ENCODE results near the gene NHERF2. TPM values are rescaled to one million over a fixed set of nuclear protein-coding genes. Genes with fewer than 3 reads are reported as not detected.

The NHERF2 gene
- polyA plus RNA-seq, 2 of the 4 experiments (the other 2 are of a cell fraction), result 32.3 to 35.0 TPM

DNA sequence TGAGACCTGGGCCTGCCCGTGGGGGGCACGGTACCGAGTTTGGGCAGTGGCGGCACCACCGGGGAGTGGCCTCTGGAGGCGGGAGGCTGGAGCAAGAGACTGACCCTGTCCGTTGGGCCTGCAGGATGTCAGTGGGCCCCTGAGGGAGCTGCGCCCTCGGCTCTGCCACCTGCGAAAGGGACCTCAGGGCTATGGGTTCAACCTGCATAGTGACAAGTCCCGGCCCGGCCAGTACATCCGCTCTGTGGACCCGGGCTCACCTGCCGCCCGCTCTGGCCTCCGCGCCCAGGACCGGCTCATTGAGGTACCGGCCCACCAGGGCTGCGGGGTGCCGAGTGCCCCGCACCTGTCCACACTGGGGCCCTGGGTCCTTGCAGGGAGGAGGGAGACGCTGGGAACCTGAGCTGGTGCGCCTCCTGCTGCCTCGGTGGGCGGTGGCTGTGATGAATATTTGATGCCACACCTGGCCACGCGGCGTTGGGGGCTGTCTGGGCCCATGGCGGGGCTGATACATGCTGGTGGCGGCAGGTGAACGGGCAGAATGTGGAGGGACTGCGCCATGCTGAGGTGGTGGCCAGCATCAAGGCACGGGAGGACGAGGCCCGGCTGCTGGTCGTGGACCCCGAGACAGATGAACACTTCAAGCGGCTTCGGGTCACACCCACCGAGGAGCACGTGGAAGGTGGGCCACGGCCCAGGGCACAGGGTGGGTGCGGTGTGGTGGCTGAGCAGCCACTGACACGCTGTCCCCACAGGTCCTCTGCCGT is 9.7 kb downstream of the NHERF2 start:
- ATAC-seq (peak in 1 of 2 experiments; percentile 3; a peak in 3 of 6 replicates), FAIRE-seq (no peak), DNase-seq (ENCODE audit: low read depth in 1 of 2, low spot score in 1 of 2) (no peak)
- CTCF ChIA-PET, result interaction anchor here (0.5 to 3.1 kb wide), 9 partner anchors 9 to 80 kb away, joined by 3 to 20 read pairs (median 3); partner anchors contain the start of genes NPW, NTHL1 and TSC2
- TF ChIP-seq ESRRA (IDR thresholded peaks at IDR 0.05; ENCODE audit: borderline replicate concordance, low read length), result no peak
- no peak for TF ChIP-seq CEBPB (IDR thresholded peaks at IDR 0.05)
- TF ChIP-seq JUNB (IDR thresholded peaks at IDR 0.05), result no peak
- TF ChIP-seq, protein P1, sequence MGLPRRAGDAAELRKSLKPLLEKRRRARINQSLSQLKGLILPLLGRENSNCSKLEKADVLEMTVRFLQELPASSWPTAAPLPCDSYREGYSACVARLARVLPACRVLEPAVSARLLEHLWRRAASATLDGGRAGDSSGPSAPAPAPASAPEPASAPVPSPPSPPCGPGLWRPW (IDR thresholded peaks at IDR 0.05), result no peak
- TF ChIP-seq NPAS2 (CRISPR knock-in tag; IDR thresholded peaks at IDR 0.05; ENCODE audit: borderline replicate concordance), result no peak
- TF ChIP-seq PHF8 (IDR thresholded peaks at IDR 0.05; ENCODE audit: borderline replicate concordance, low read depth), result no peak
- no peak for TF ChIP-seq POLR2A (IDR thresholded peaks at IDR 0.05; ENCODE audit: low read length)
- TF ChIP-seq, protein P2, sequence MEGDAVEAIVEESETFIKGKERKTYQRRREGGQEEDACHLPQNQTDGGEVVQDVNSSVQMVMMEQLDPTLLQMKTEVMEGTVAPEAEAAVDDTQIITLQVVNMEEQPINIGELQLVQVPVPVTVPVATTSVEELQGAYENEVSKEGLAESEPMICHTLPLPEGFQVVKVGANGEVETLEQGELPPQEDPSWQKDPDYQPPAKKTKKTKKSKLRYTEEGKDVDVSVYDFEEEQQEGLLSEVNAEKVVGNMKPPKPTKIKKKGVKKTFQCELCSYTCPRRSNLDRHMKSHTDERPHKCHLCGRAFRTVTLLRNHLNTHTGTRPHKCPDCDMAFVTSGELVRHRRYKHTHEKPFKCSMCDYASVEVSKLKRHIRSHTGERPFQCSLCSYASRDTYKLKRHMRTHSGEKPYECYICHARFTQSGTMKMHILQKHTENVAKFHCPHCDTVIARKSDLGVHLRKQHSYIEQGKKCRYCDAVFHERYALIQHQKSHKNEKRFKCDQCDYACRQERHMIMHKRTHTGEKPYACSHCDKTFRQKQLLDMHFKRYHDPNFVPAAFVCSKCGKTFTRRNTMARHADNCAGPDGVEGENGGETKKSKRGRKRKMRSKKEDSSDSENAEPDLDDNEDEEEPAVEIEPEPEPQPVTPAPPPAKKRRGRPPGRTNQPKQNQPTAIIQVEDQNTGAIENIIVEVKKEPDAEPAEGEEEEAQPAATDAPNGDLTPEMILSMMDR (IDR thresholded peaks at IDR 0.05), result no peak
- TF ChIP-seq FOXS1 (CRISPR knock-in tag; IDR thresholded peaks at IDR 0.05), result no peak
- no peak; the same call in 1 of the 2 replicates for TF ChIP-seq ZNF302 (CRISPR knock-in tag; IDR thresholded peaks at IDR 0.05)
- no peak for TF ChIP-seq MAZ (IDR thresholded peaks at IDR 0.05; ENCODE audit: borderline replicate concordance, low read depth, low read length)
- POLR2A ChIA-PET, result interaction anchor here (1.2 kb wide), 1 partner anchor 11 kb away, joined by 3 read pairs; the partner anchor contains the start of genes NTHL1 and TSC2
- Histone ChIP-seq H3K4me2 (peak overlapping the region; percentile 88), H3K4me3 (no peak overlapping the region), H3K27ac (peak overlapping the region; percentile 90 to 93), H3K4me1 (peaks cover 90% of the 10 kb centered on the region), H3K9me3 (no peaks in the 10 kb centered on the region)
- WGBS (ENCODE audit: missing lambda C conversion rate), result 80% methylated on average over 28 of the region's 47 CpGs

DNA sequence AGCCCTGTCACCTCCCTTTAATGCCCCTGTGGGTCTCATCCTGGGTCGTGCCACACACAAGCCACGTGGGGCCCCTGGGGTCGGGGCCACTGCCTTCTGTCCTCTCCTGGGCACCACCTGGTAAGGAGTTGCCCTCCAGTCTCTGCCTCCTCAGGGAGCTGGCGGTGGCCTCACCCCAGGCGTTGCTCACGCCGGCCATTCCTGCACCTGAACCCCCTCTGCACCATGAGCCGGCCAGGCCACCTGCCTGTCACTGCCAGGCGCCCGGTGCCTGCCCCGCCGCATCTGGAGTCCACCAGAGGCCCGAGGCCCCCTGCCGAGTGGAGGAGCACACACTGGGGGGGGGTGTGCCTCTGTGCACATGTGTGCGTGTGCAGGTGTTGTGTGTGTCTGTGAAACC is 10.4 kb downstream of the NHERF2 start:
- 95% methylated on average over 7 of the region's 15 CpGs for WGBS (ENCODE audit: missing lambda C conversion rate)
- Histone ChIP-seq H3K27ac (peak overlapping the region; percentile 90 to 93), H3K4me3 (no peak overlapping the region), H3K9me3 (no peaks in the 10 kb centered on the region), H3K4me1 (peaks cover 97% of the 10 kb centered on the region), H3K4me2 (no peak overlapping the region)
- ATAC-seq (no peak), FAIRE-seq (no peak), DNase-seq (ENCODE audit: low read depth in 1 of 2, low spot score in 1 of 2) (no peak)
- POLR2A ChIA-PET, result no interaction called here
- CTCF ChIA-PET, result interaction anchor here (0.7 to 3.1 kb wide), 5 partner anchors 14 to 103 kb away, joined by 3 to 20 read pairs (median 4); partner anchors contain the start of gene NPW
- no peak for TF ChIP-seq GATA3 (IDR thresholded peaks at IDR 0.05; ENCODE audit: borderline replicate concordance)
- no peak for TF ChIP-seq HDAC2 (IDR thresholded peaks at IDR 0.05)
- TF ChIP-seq, protein P3, sequence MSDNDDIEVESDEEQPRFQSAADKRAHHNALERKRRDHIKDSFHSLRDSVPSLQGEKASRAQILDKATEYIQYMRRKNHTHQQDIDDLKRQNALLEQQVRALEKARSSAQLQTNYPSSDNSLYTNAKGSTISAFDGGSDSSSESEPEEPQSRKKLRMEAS (IDR thresholded peaks at IDR 0.05), result 0 out of 2 replicates have a peak, but pooled peaks have one; percentile 20
- no peak for TF ChIP-seq MYC (IDR thresholded peaks at IDR 0.05; ENCODE audit: borderline replicate concordance, low read length)
- no peak for TF ChIP-seq KDM5A (IDR thresholded peaks at IDR 0.05)
- TF ChIP-seq CBX2 (IDR thresholded peaks at IDR 0.05; ENCODE audit: borderline replicate concordance, low read depth), result no peak
- no peak for TF ChIP-seq JUNB (IDR thresholded peaks at IDR 0.05)

DNA sequence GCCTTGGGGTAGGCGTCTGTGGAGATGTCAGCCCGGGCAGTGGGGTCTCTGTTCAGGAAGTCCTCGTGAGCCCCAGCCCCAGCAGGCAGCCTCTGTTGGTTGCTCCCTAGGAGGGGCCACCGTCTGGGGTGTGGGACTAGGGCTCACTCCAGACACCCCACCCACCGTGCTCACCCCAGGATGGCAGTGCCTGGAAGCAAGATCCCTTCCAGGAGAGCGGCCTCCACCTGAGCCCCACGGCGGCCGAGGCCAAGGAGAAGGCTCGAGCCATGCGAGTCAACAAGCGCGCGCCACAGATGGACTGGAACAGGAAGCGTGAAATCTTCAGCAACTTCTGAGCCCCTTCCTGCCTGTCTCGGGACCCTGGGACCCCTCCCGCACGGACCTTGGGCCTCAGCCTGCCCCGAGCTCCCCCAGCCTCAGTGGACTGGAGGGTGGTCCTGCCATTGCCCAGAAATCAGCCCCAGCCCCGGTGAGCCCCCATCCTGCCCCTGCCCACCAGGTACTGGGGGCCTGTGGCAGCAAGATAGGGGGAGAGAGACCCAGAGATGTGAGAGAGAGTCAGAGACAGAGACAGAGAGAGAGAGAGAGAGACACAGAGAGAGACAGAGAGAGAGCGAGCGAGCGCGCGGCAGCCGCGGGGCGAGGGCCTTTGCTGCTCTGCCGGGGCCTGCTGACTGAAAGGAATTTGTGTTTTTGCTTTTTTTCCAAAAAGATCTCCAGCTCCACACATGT is 11.1 kb downstream of the NHERF2 start:
- Histone ChIP-seq H3K4me3 (no peak overlapping the region), H3K27ac (peak overlapping the region; percentile 90 to 93; a peak in 5 of 6 replicates), H3K9me3 (no peaks in the 10 kb centered on the region), H3K4me1 (peaks cover 97% of the 10 kb centered on the region), H3K4me2 (no peak overlapping the region)
- FAIRE-seq, result no peak
- ChIA-PET CTCF (interaction anchor here (0.7 to 4.0 kb wide), 6 partner anchors 8 to 103 kb away, joined by 3 to 25 read pairs (median 4); no protein-coding TSS in a partner anchor), POLR2A (no interaction called here)
- TF ChIP-seq TP53 (CRISPR knock-in tag; IDR thresholded peaks at IDR 0.05) (no peak), JUNB (IDR thresholded peaks at IDR 0.05) (no peak), HEYL (CRISPR knock-in tag; IDR thresholded peaks at IDR 0.05) (no peak), SREBF2 (IDR thresholded peaks at IDR 0.05) (no peak), CHD4 (IDR thresholded peaks at IDR 0.05; ENCODE audit: borderline replicate concordance) (no peak), KDM5A (IDR thresholded peaks at IDR 0.05) (no peak), CBX8 (IDR thresholded peaks at IDR 0.05) (no peak), ZSCAN20 (CRISPR knock-in tag; IDR thresholded peaks at IDR 0.05) (no peak), FOSL2 (IDR thresholded peaks at IDR 0.05) (no peak), FOSL2 (CRISPR knock-in tag; IDR thresholded peaks at IDR 0.05) (no peak), TFCP2L1 (CRISPR knock-in tag; IDR thresholded peaks at IDR 0.05) (no peak), PHF8 (IDR thresholded peaks at IDR 0.05; ENCODE audit: borderline replicate concordance, low read depth) (no peak)
- TF ChIP-seq, protein P3 (IDR thresholded peaks at IDR 0.05), result no peak
- TF ChIP-seq, protein P4, sequence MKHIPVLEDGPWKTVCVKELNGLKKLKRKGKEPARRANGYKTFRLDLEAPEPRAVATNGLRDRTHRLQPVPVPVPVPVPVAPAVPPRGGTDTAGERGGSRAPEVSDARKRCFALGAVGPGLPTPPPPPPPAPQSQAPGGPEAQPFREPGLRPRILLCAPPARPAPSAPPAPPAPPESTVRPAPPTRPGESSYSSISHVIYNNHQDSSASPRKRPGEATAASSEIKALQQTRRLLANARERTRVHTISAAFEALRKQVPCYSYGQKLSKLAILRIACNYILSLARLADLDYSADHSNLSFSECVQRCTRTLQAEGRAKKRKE (CRISPR knock-in tag; IDR thresholded peaks at IDR 0.05; ENCODE audit: low read depth), result no peak
- TF ChIP-seq, protein P5, sequence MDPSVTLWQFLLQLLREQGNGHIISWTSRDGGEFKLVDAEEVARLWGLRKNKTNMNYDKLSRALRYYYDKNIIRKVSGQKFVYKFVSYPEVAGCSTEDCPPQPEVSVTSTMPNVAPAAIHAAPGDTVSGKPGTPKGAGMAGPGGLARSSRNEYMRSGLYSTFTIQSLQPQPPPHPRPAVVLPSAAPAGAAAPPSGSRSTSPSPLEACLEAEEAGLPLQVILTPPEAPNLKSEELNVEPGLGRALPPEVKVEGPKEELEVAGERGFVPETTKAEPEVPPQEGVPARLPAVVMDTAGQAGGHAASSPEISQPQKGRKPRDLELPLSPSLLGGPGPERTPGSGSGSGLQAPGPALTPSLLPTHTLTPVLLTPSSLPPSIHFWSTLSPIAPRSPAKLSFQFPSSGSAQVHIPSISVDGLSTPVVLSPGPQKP (IDR thresholded peaks at IDR 0.05; ENCODE audit: low read depth, low read length), result no peak
- WGBS (ENCODE audit: missing lambda C conversion rate), result 95% methylated on average over 29 of the region's 29 CpGs
- DNase-seq (ENCODE audit: low read depth in 1 of 2, low spot score in 1 of 2), result no peak
- no peak for ATAC-seq
